GM21529 (cell line): ENCODE measurements around the gene CRTC3.
A peak's percentile ranks its signal among the peaks of the same experiment; 100 is the strongest.

Experiments used
- ATAC-seq: cut with Tn5 transposase; IDR thresholded peaks from one replicate; pipeline ENCODE4 v1.9.1; 2021; ENCODE audit not compliant: unreplicated experiment

The CRTC3 gene

DNA sequence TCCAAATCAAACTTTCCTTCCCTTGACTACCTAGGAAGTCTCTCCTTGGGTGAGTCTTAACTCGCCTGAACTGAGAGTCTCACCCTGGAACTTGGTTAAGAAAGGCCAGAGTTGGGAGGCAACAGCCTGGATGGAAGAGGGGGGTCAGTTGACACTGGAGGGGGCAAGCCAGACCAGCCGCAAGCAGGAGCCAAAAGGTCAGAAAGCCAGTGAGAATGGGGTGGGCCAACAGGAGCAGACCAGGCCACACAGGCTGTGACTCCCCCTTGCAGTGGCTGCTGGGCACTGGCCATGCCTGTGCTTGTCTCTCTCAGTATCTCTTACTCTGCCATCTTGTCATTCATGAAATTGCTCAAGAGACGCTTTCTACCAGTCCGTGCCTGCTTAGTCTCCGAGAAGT is 32.9 kb downstream of the CRTC3 start:
- ATAC-seq, result no peak

DNA sequence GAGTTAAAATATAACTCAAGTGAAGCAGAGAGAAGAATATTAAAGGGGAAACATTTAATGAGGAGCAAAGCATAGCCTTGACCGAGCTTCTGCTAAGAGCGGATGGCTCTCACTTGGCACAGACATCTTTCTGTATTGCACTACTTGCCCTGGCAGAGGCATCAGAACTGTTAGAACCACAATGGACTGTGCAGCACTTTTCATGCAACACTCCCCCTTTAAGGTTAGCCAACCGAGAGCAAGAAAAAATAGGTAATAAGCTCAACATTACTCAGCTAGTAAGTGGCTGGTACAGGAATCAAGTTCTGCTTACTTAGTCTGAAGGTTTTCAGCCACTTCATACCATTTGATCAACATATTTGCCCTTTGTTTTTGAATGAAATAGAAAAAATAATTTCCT is 33.7 kb downstream of the CRTC3 start:
- ATAC-seq, result no peak

DNA sequence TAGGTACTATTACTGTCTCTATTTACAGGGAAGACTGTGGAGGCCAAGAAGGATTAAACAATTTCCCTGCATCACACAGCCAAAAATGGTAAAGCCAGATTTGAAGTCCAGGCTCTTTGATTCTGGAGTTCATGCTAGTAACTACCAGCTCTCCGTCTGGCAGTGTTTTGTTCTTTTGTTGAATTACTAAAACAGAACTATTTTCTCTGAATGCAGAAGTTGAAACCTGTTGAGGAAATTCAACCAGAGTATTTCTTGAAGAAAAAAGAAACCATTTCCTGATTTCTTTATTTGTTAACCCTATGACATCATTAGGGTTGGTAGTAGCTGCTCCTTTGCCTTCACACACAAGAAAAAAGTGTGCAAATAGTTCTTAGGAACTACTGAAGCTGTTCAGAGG is 34.3 kb downstream of the CRTC3 start:
- peak; percentile 46 for ATAC-seq

DNA sequence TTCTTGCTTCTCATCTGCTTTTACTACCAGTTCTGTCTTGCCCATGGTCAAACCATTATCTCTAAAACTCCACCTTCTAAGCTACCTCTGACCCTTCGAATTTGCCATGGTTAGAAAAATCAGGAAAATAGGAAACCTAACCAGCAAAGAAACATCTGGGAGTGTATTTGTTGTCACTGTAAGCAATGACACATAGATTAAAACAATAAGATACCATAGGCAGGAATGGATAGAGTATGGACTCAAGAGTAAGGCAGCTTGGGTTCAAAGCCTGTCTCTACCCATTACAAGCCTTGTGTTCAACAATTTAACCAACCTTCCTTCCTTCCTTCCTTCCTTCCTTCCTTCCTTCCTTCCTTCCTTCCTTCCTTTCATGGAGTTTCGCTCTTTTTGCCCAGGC is 34.9 kb downstream of the CRTC3 start:
- ATAC-seq, result no peak

DNA sequence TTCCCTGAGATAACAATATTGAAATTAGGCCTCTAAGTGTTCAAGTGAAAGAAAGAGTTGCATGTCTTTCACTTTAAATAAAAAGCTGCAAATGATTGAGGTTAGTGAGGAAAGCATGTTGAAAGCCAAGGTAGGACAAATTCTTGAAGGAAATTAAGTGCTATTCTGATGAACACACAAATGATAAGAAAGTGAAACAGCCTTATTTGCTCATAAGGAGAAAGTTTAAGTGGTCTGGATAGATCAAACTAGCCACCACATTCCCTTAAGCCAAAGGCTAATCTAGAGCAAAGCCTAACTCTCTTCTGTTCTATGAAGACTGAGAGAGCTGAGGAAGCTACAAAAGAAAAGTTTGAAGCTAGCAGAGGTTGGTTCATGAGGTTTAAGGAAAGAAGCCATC is 36.1 kb downstream of the CRTC3 start:
- no peak for ATAC-seq

DNA sequence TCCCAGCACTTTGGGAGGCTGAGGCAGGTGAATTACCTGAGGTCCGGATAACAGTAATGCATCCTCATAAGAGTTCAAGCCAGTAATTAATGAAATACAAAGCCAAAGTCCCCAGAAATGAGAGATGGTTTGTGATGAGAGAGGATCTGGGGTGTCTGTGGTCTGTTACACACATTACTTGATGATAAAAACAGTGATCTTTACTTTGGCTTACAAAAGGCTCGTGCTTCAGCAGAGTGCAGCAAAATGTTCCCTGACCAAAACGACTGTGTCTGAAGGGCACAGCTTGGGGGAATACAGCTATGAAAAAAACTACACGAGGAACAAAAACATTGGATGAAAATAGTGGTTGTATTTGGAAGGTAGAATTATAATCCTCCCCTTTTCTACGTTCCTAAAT is 40.9 kb downstream of the CRTC3 start:
- ATAC-seq, result no peak

DNA sequence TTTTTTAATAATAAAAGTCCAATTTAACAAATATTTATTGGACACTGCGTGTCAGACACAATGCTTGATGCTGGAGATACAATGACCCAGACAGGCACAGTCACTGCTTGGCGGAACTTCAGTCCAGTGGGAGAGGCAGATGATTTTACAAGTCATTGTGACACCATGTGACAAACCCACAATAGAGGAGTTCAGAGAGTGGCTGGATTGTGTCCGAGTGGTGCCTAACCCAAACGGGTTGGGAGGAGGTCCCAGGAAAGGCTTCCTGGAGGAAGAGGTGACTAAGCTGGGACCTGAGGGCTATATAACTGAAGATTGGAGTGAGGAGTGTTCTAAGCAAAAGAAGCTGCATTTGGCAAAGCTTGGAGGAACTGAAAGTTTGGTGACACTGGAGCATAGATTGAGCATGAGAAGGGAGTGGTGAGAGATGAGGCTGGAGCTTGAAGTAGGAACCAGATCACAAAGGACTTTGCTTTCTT is 41.4 kb downstream of the CRTC3 start:
- no peak for ATAC-seq

DNA sequence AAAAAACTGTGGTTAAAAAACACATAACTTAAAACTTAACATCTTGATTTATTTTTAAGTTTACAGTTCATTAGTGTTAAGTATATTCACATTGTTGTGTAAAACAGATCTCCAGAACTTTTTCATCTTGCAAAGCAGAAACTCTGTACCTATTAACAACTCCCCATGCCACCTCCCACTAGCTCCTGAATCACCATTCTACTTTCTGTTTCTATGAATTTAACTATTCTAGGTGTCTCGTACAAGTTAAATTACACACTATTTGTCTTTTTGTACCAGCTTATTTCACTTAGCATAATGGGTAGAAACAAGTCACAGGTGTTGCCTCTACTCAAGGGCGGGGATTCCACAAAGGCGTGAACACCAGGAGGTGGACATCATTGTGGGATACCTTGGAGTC is 43.2 kb downstream of the CRTC3 start:
- ATAC-seq, result no peak

DNA sequence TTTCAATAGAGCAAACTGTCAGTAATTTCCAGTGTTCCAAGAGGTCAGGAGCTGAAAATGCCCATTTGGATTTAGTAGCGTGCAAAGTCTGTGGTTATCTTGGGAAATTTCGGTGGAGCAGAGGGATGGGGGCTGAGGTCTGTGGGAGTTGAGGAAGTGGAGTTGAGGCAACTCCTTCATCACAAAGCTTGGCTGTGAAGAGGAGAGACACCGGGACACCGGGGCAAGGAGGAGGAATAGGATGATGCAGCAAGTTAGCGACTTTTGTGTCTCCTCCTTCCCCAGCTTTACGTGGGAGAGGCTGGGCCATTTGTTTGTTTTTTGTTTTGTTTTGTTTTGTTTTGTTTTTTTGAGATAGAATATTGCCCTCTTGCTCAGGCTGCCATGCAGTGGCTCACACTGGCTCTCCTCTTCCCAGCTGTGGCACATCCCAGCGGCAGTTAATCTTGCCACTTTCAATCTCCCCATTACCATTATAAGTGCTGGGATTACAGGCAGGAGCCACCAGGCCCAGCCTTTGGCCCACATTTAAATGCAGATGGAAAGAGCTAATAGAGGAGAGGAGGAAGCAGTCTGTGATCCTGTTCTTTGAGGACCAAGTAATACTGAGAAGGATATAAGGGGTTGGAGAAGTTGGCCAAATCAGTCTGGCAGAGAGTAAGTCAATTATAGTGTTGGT is 47.1 kb downstream of the CRTC3 start:
- no peak for ATAC-seq

DNA sequence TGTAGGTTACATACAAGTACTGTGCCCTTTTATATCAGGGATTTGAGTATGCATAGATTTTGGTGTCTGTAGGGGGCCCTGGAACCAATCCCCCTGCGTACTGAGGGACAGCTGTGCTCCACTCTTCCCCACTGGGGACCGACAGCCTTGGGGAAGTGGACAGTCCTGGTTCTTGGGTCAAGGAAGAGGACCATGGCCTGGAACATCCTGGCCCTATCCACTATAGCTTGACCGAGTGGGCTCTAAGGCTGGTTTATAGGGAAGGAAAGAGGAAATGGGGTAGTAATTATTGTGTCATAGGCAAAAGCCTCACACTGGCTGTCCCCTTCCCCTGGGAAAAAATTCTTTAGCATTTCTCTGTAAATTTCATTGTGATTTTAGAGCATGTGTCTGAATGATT is 49.5 kb downstream of the CRTC3 start:
- no peak for ATAC-seq

DNA sequence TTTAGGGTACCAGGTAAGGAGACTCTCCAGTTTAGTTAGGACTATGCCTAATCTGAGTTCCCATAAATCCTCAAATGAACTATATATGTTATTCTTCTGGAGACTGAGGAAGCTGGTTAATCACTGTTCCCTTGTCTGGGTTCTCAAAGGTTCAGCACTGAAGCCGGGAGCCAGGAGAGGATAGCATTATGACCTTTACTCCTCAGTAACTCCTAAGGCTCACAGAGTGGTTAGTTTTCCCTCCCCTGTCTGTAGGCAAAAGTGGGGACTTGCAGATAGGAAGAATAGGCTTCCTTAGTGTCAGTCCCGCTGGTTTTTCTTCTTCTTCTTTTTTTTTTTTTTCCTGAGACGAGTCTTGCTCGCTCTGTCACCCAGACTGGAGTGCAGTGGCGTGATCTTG is 50.4 kb downstream of the CRTC3 start:
- no peak for ATAC-seq

DNA sequence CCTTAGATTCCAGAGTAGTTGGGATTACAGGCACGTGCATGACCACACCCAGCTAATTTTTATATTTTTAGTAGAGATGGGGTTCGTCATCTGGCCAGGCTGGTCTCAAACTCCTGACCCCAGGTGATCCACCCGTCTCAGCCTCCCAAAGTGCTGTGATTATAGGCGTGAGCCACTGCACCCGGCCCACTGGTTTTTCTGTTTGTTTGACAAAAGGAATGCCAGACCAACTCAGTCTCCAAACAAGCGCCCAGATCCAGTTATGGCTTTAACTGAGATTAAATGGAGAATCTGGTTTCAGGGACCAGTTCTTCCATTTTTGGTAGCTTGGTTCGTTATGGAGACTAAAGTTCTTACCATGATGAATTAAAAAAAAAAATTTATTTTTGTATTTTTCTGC is 50.8 kb downstream of the CRTC3 start:
- ATAC-seq, result no peak

DNA sequence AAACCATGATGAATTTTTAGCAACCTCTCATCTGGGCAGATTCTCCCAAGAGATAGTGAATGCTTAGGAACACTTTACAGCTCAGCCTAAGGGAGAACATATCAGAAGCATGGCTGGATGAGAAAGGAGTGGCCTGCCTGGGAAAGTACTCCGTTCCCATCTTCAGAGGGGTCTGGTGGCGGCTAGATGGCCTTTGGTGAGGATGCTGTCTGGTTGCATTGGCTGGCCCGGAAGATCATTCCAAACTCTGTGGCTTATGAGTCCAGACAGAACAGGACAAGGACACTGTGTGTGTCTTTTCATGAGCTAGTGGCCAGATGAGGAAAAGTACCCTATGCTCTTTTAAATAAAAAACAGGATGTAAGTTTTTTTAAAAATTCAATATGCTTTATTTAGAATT is 51.2 kb downstream of the CRTC3 start:
- no peak for ATAC-seq

DNA sequence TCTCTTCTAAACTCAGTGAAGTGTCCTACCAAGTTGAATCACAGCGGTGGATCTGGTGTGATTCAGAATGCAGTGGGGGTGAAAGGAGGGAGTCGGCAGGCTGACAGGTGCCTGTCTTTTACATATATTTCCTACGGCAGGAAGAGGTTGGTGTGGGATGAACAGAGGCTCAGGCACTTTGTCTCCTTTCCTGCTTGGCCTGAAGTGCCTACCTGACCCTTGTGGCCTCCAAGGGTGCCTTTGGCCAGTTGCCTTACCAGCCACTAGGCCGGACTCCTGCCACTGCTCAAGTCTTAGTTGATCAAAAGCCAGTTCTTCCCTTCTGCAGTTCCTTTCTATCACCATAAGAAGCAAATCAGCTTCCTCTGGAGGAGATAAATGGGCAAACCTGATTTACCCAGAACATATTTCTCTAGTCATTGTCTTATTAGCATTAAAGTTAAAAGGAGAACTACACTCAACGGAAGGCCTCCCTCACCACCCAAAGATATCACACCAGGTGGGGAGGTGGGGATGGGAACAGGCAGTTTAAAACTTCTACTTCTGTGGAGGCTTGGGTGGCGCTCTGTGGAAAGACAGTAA is 52.1 kb downstream of the CRTC3 start:
- no peak for ATAC-seq

DNA sequence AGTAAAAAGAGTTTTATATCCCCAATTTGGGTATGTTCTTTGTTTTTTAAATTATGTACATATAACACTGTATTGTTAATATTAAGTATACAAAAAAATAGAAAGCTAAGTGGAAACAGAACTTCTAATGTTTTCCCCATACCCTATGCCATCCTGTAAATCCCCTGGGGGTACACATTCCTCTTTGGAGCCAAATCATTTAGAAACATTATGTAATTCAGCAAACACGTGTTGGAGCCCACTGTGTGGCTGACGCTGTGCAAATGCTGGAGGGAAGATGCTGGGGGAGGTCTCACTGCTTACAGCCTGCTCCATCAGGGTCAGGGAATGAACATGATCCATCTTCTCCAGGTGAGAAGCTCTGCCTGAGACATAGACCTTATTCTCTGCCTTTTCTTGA is 52.8 kb downstream of the CRTC3 start:
- ATAC-seq, result no peak

DNA sequence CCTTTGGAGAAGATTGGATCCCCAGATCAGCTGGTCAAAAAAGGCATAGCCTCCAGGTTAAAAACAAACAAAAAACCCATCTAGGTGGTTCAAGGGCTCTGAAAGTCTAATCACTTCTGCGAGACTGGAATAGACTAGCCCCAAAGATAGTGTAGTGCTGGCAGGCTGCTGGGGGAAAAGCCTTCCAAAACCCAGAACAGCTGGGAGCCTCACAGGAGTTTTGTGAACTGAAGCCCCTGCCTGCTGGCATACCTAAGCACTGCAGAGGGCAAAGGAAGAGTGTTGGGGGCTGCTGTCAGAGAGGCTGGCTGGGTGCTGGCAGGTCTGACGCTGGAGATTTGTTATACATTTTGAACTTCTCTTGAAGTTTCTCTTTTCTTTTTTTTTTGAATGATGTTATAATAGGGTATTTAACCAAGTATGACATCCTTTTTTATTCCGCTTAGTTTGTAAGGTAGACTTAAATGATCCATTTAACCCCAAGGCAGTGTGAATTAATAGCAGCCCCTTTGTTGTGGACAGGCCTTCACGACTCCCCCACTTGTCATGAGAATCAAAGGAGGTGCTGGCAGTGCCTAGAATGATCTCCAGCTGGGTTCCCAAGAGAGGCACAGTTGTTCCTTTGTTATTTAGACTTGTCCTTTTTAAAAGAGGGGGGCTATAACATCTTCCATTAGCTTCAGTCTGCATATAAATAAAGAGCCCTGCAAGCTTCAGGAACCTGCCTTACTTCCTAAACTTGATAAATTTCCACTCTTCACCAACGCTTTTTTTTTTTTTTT is 53.9 kb downstream of the CRTC3 start:
- no peak for ATAC-seq

DNA sequence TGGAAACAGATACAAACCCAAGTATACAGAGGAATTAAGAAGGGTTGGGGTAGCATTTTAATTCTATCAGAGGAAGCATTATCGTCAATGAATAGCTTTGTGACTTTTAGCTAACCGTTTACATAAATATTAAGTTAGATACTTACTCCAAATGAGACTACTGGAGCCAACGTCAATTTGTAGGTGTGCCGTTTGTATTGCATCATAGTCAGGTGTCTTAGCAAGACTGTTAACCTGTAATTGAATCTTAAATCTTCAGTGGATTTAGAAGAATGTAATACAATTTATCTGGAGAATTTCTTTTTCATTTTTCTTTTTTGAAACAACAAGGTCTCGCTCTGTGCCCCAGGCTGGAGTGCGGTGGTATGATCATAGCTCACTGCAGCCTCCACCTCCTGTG is 55.1 kb downstream of the CRTC3 start:
- ATAC-seq, result no peak

DNA sequence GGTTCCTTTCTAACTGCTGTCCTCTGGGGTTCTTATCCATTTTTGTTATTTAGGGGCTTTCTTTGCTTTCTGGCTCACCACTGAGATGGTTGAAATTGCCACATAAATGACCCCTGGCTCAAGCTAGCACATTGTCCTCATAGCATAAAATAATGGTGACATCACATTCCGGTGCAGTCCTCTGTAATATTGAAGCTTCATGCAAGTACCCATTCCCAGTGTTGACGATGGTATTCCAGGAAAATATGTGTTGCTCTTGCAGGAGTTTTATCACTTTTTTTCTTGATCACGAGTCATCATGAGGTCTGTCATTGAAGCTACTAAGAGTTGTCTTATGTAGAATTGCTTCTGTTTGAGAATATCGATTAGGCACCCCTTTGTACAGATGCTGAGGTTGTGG is 56.1 kb downstream of the CRTC3 start:
- ATAC-seq, result no peak

DNA sequence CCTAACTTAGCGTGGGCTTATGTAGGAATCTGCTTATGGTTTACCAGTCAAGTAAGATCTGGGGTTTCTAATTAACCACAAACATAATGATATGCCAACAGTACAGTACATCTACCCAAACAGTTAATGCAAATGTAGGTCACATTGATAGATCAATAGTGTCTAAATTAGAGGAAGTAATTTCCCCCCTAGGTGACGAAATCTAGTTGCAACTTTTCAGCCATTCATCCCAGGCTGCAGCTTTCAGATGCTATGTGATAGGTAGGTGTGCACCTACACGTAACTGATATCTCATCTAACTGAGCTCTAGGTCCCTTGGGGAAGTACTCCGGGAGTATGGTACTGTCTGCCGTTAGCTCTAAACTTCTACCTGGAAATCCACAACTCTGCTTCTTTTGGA is 57.2 kb downstream of the CRTC3 start:
- ATAC-seq, result no peak

DNA sequence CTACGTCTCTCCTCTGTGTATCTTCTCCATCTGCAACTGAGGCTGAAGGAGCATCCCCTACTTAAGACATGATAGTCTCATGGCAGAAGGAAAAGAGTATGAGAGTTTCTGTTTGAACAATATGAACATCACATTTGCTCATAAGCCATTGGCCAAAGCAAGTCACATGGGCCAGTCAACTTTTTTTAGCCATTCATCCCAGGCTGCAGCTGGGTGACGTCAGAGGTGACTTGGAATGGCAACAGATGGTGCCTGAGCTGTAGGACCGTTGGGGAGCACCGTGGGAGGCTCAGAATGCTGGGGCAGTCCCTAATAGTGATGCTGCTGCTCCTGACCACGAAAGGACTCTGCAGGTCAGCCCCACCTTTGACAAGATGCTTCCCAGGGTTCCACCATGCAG is 58.7 kb downstream of the CRTC3 start:
- ATAC-seq, result no peak

DNA sequence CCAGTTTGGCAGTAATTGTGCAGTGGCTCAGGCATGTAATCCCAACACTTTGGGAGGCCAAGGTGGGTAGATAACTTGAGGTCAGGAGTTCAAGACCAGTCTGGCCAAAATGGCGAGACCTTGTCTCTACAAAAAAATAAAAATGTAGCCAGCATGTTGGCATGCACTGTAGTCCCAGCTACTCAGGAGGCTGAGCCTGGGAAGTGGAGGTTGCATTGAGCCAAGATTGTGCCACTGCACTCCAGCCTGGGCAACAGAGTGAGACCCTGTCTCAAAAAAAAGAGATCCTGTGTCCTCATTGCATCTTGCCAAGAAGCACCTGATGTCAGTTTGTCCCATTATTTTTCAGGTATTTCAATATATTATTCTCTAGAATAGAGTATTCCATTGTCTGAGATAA is 61.8 kb downstream of the CRTC3 start:
- no peak for ATAC-seq

DNA sequence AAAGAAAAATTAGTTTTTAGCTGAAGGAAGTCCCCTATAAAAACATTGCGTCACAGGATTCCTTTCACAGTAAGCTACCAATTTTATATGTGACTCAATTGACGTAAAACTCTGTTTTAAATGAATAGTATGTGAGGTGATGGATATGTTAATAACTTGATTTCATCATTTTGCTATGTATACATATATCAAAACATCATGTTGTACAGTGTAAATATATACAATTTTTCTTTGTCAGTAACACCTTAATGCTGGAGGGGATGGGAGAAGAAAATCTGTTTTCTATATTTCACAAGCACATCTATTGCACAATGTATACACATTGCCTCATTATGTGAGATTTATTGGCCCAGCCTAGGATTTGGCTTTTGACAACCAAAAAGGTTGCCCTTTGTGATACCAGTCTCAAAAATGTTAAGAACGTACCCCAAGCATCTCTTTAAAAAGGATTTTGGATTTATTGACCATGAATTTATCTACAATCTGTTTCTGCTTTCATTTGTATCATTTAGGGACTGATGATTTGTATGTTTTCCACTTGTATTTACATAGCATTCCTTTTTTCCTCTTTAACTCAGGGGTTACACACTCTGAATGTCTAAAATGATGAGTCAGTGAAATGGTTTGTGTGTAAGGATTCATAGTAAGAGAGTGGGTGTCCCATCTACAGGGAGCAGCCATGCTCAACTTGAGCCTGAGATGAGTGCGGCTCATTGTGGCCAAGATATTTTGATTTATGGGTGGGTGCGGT is 62.6 kb downstream of the CRTC3 start:
- ATAC-seq, result no peak
